HUES6 (cell line): ENCODE results near the gene DGKA.

Experiments used
- H3K27ac ChIP-seq: 2 replicates; pipeline ENCODE4 v1.7.0; 2013; ENCODE audit warnings: low read depth, mild to moderate bottlenecking, low read length, inconsistent platforms
- H3K27me3 ChIP-seq: 2 replicates; pipeline ENCODE4 v1.6.1; 2013; ENCODE audit warnings: low read length; ENCODE audit not compliant: control insufficient read depth, insufficient read depth
- H3K36me3 ChIP-seq: 2 replicates; pipeline ENCODE4 v1.6.1; 2013; ENCODE audit warnings: low read length; ENCODE audit not compliant: control insufficient read depth, insufficient read depth
- H3K4me1 ChIP-seq: 2 replicates; pipeline ENCODE4 v1.6.1; 2013; ENCODE audit warnings: low read length; ENCODE audit not compliant: control insufficient read depth, insufficient read depth
- H3K4me3 ChIP-seq: 2 replicates; pipeline ENCODE4 v1.5.1; 2013; ENCODE audit warnings: low read depth, low read length
- H3K9ac ChIP-seq: one replicate; pipeline ENCODE4 v1.6.1; 2013; ENCODE audit warnings: mild to moderate bottlenecking, low read length
- H3K9me3 ChIP-seq: 2 replicates; pipeline ENCODE4 v1.6.1; 2013; ENCODE audit warnings: low read depth, low read length; ENCODE audit not compliant: control insufficient read depth, insufficient read depth

Gene DGKA

DNA sequence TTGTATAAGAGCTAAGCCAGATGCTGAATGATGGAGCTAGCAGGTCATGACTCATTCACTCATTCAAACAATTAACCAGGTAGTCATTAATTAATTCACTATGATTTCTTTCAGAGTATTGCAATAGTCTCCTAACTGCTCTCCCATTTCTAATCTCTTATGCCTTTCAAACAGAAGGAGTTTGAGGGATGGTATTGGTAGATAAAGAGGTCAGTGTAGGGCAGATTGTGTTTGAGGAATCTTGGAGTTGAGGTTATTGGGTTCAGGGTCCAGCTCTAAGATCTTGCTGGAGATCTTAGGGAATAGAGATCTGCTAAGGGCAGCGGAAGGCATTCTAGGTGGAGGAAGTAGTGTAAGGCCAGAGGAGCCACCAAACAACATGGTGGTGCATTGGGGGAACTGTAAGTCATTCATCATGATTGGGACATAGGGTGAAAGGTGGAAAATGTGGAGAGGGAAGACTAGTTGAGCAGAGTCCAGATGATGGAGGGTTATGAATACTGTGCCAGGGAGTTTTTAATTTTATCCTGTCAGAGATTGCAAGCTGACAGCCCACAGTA lies 11.7 kb downstream of the DGKA start:
- H3K4me1 ChIP-seq, result peaks cover 4% of the 10 kb centered on the region; the same call in 1 of the 2 replicates
- H3K9ac ChIP-seq, result no peak overlapping the region
- no peaks in the 10 kb centered on the region for H3K27me3 ChIP-seq
- no peak overlapping the region for H3K4me3 ChIP-seq
- no peaks in the 10 kb centered on the region for H3K36me3 ChIP-seq
- no peaks in the 10 kb centered on the region for H3K9me3 ChIP-seq
- no peak overlapping the region for H3K27ac ChIP-seq

DNA sequence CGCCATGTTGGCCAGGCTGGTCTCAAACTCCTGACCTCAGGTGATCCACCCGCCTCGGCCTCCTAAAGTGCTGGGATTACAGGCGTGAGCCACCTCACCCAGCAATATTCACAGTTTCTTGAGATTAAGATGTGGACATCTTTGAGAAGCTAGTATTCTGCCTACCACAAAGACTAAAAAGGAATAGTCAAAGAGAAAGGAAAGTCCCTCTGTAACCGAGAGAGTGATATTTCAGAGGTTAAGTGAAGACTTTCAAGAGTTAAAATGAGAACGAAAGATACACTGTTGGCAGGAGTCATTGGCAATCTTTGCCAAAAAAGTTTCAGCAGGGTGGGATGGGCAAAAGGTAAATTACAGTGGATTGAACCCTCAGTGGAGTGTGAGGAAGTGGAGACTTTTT lies 15.6 kb downstream of the DGKA start:
- Histone ChIP-seq H3K4me3 (no peak overlapping the region), H3K9me3 (no peaks in the 10 kb centered on the region), H3K27ac (no peak overlapping the region), H3K4me1 (no peaks in the 10 kb centered on the region), H3K27me3 (no peaks in the 10 kb centered on the region), H3K36me3 (0 out of 2 replicates have a peak, but pooled peaks cover under 1% of the 10 kb centered on the region), H3K9ac (no peak overlapping the region)

DNA sequence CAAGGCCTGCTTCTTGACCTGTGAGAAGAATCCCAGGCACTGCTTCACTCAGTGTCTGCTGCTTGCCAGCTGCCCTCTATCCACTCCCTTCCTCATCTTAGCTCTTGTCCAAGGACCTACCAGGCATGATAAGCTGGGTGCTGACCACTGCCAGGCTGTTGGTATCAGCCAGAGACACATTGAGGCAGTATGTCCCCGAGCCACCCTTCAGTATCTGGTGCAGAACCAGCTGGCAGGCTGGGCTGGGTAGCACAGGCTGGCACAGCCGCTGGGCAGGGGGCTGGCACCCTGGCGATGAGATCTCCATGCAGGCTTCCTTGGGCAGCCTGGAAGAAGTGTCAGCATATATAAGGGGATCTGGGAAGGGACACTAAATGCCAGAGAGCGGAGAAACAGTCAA lies 24.4 kb downstream of the DGKA start:
- no peaks in the 10 kb centered on the region for H3K9me3 ChIP-seq
- H3K9ac ChIP-seq, result no peak overlapping the region
- H3K4me1 ChIP-seq, result no peaks in the 10 kb centered on the region; the same call in 1 of the 2 replicates
- H3K27ac ChIP-seq, result no peak overlapping the region
- H3K36me3 ChIP-seq, result peaks cover 44% of the 10 kb centered on the region
- H3K4me3 ChIP-seq, result no peak overlapping the region
- H3K27me3 ChIP-seq, result no peaks in the 10 kb centered on the region

DNA sequence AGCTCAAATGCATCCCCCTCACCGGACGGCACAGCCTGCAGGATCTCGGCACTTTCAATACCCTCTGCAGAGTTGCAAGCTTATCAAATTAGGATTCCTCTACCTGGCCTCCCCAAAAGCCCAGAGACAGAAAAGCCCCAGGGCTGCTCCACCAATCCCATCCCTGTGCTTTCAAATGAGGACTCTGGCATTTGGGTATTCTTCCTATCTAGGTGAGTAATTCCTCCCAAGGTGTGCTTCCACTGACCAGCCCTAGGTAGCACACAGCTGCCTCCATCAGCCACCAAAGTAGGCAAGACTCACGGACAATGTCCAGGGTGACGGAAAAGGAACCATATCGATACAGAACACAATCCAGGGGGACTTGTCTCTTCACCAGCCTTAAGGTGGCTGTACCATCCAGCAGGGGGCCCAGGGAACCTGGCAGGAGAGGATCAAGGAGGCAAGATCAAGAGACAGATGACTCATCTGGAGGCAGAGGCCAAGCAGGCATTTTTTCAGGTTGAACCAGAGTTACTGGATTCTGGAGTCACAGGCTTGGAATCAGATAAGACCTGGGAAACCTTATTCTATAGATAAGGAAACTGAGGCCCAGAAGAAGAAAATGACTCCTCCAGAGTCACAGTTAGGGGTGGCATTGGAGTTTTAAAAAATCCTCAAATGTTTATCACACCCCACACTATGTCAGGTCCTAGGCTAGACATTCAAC lies 25.0 kb downstream of the DGKA start:
- Histone ChIP-seq H3K4me3 (no peak overlapping the region), H3K27me3 (no peaks in the 10 kb centered on the region), H3K27ac (no peak overlapping the region), H3K9ac (no peak overlapping the region), H3K36me3 (peaks cover 44% of the 10 kb centered on the region), H3K9me3 (no peaks in the 10 kb centered on the region), H3K4me1 (no peaks in the 10 kb centered on the region; the same call in 1 of the 2 replicates)

- H3K9me3 ChIP-seq, result no peaks in the 10 kb centered on the region
- no peak overlapping the region for H3K27ac ChIP-seq
- no peaks in the 10 kb centered on the region; the same call in 1 of the 2 replicates for H3K4me1 ChIP-seq
- peaks cover 37% of the 10 kb centered on the region for H3K36me3 ChIP-seq
- H3K9ac ChIP-seq, result no peak overlapping the region
- H3K4me3 ChIP-seq, result no peak overlapping the region
- no peaks in the 10 kb centered on the region for H3K27me3 ChIP-seq
Observed at GRCh38 chr12:55957106-55957859, 26.3 kb downstream of the DGKA start.

GRCh38 chr12:55963760-55964159 lies 32.8 kb downstream of the DGKA start:
- no peaks in the 10 kb centered on the region for H3K27me3 ChIP-seq
- no peak overlapping the region for H3K9ac ChIP-seq
- peaks cover 9% of the 10 kb centered on the region for H3K36me3 ChIP-seq
- no peak overlapping the region for H3K27ac ChIP-seq
- no peaks in the 10 kb centered on the region for H3K9me3 ChIP-seq
- no peak overlapping the region for H3K4me3 ChIP-seq
- H3K4me1 ChIP-seq, result peaks cover 18% of the 10 kb centered on the region

DNA sequence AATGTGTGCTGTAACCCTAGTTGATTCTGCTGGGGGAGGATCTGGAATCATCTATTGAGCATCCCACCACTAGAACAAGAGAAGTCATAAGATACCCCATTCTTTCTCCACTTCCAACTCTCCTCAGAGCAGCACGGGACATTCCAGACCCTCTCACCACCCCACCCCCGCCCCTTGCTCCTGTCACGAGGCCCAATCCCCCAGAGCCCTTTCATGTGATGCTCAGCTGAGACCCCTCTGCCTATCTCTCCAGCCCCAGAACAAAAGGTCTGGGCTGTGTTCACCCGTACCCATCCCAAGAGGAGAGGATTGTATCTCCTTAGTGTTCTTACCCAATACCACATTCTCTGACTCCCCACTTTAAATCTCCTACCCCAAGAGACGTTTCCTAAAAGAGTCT lies 34.3 kb downstream of the DGKA start:
- Histone ChIP-seq H3K9ac (no peak overlapping the region), H3K27ac (no peak overlapping the region), H3K4me1 (peaks cover 18% of the 10 kb centered on the region), H3K9me3 (no peaks in the 10 kb centered on the region), H3K4me3 (peak overlapping the region; percentile 94), H3K36me3 (peaks cover 22% of the 10 kb centered on the region), H3K27me3 (no peaks in the 10 kb centered on the region)

DNA sequence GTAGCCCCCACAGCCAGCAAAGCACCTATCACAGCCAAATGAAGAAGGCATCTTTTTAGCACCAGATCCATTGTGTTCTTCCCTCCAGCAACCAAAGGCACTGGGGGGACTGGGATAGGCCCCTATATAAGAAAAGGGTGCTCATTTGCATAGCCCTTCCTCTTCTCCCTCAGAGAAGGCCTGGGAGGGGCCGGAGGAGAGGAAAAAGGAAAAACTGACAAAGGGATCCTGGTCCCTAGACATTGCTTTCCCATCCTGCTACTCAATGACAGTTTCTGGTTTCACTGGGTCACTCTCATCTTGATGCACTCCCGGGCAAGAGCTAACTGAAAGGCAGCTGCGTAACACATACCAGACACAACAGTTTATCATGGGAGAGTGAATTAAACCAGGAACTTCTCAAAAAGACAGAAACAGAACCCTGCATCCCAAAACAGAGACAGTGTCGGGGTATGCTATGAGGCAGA lies 35.0 kb downstream of the DGKA start, which contains the start of gene PMEL:
Gene PMEL (minus strand): TSS at position 102 of the 467 bp plus-strand sequence. CDS start 31 bp downstream, at position 71.
- H3K27me3 ChIP-seq, result no peaks in the 10 kb centered on the region
- H3K36me3 ChIP-seq, result peaks cover 30% of the 10 kb centered on the region

GRCh38 chr12:55966408-55967281 lies 35.7 kb downstream of the DGKA start, which contains the start of gene CDK2:
TSS of gene CDK2 (plus strand) at chr12:55966830. CDS start at chr12:55967009, 179 bp downstream.
- peak within 1 kb of the TSS; percentile 94 for H3K4me3 ChIP-seq
- peak within 1 kb of the TSS; percentile 74; the same call in 1 of the 2 replicates for H3K27ac ChIP-seq
- peaks cover 36% of the 10 kb centered on the region for H3K36me3 ChIP-seq
- H3K9ac ChIP-seq, result peak within 1 kb of the TSS; percentile 88
- H3K27me3 ChIP-seq, result no peaks in the 10 kb centered on the region
- peaks cover 18% of the 10 kb centered on the region for H3K4me1 ChIP-seq
- no peaks in the 10 kb centered on the region for H3K9me3 ChIP-seq

More for the DNA sequence above, 35.0 kb downstream of the DGKA start, which contains the start of gene PMEL:
- Histone ChIP-seq H3K9me3 (no peaks in the 10 kb centered on the region), H3K27ac (peak within 1 kb of the TSS; percentile 74; the same call in 1 of the 2 replicates), H3K4me3 (peak within 1 kb of the TSS; percentile 94), H3K9ac (peak within 1 kb of the TSS; percentile 88), H3K4me1 (peaks cover 18% of the 10 kb centered on the region)

DNA sequence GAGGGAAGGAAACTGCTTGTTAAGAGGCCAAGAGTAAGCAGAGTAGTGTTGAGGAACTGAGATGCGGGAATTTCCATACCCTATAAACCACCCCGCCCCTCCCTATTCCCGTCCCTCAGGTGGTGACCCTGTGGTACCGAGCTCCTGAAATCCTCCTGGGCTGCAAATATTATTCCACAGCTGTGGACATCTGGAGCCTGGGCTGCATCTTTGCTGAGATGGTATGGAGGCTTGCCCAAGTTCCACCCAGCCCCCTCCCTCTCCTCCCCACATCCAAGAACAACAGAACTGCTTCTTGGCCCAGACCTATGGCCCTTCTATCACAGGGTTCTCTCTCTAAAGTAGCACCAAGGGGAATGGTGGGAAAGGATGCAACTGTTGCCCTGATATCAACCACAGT lies 38.4 kb downstream of the DGKA start:
- peaks cover 25% of the 10 kb centered on the region for H3K4me1 ChIP-seq
- H3K36me3 ChIP-seq, result peaks cover 42% of the 10 kb centered on the region
- H3K9me3 ChIP-seq, result no peaks in the 10 kb centered on the region
- H3K4me3 ChIP-seq, result no peak overlapping the region
- no peak overlapping the region for H3K27ac ChIP-seq
- H3K9ac ChIP-seq, result no peak overlapping the region
- no peaks in the 10 kb centered on the region for H3K27me3 ChIP-seq
